SU-DHL-6 (cell line): ENCODE measurements around the gene NKTR.

ENCODE experiments used
- EZH2phosphoT487 ChIP-seq: fragments of 200-600 bp; sonication (generic), shearing (Covaris generic); conservative IDR thresholded peaks from 2 replicates; pipeline ENCODE4 v1.6.1; 2018; ENCODE audit warnings: mild to moderate bottlenecking, antibody characterized with exemption, low read length, moderate library complexity, mixed read lengths
- TF ChIP-seq, protein P1 (sequence below): fragments of 200-600 bp; sonication (generic); IDR thresholded peaks from one replicate; pipeline ENCODE4 v1.5.1; 2017; ENCODE audit warnings: antibody characterized with exemption, mild to moderate bottlenecking, low read length, moderate library complexity; ENCODE audit not compliant: insufficient read depth, poor library complexity, severe bottlenecking

DNA sequence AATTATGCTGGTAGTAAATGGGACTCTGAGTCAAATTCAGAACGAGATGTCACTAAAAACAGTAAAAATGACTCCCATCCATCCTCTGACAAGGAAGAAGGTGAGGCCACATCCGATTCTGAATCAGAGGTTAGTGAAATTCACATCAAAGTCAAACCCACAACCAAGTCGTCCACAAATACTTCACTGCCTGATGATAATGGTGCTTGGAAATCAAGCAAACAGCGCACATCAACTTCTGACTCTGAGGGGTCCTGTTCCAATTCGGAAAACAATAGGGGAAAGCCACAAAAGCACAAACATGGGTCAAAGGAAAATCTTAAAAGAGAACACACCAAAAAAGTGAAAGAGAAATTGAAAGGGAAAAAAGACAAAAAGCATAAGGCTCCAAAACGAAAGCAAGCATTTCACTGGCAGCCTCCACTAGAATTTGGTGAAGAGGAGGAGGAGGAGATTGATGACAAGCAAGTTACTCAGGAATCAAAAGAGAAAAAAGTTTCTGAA, 37.9 kb downstream of the NKTR start:
- TF ChIP-seq, protein P1, sequence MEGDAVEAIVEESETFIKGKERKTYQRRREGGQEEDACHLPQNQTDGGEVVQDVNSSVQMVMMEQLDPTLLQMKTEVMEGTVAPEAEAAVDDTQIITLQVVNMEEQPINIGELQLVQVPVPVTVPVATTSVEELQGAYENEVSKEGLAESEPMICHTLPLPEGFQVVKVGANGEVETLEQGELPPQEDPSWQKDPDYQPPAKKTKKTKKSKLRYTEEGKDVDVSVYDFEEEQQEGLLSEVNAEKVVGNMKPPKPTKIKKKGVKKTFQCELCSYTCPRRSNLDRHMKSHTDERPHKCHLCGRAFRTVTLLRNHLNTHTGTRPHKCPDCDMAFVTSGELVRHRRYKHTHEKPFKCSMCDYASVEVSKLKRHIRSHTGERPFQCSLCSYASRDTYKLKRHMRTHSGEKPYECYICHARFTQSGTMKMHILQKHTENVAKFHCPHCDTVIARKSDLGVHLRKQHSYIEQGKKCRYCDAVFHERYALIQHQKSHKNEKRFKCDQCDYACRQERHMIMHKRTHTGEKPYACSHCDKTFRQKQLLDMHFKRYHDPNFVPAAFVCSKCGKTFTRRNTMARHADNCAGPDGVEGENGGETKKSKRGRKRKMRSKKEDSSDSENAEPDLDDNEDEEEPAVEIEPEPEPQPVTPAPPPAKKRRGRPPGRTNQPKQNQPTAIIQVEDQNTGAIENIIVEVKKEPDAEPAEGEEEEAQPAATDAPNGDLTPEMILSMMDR: no peak
- no peak for TF ChIP-seq EZH2phosphoT487
